HG03469 (cell line): ENCODE measurements around the gene APPBP2.
"Not testable (repeated sequence)": the region's sequence is repeated elsewhere in the genome, so short reads cannot be mapped to it uniquely, and the experiment has no call there.

Source experiments
- ATAC-seq: cut with Tn5 transposase; IDR thresholded peaks from one replicate; pipeline ENCODE4 v1.9.1; 2021; ENCODE audit warnings: mild to moderate bottlenecking, moderate library complexity, moderate number of reproducible peaks; ENCODE audit not compliant: unreplicated experiment

APPBP2 gene

GRCh38 chr17:60442271-60443173, 83.5 kb downstream of the APPBP2 start:
- ATAC-seq: no peak

DNA sequence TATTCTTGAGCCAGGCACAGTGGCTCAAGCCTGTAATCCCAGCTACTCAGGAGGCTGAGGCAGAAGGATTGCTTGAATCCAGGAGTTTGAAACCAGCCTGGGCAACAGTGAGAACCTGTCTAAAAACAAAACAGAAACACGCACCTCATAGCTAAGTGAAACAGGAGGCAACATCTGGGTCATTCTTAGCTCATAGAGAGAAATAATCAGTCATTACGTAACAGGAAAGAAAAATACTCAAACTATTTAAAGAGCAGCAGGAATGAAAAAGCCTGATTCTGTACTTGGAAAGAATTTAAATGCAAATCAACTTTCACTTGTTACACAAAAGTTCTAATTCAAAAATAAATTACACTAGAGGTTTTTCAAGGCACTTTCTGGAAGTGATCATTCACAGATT, 86.5 kb downstream of the APPBP2 start:
- no peak for ATAC-seq

DNA sequence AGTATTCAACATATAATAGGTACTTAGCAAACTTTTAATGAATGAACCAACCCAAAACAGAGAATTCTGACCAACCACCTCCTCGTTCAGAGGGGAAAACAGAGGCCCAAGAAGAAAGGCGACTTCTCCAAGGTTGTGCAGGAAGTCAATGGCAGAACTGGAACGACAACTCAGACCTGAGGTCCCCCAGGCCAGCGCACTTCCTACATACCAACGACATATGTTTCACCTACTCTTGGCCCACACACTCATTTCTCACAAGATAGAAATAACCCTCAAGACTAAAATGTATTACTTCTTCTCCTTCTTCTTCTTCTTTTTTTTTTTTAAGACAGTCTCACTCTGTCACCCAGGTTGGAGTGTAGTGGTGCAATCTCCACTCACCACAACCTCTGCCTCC, 89.4 kb downstream of the APPBP2 start:
- no peak for ATAC-seq

DNA sequence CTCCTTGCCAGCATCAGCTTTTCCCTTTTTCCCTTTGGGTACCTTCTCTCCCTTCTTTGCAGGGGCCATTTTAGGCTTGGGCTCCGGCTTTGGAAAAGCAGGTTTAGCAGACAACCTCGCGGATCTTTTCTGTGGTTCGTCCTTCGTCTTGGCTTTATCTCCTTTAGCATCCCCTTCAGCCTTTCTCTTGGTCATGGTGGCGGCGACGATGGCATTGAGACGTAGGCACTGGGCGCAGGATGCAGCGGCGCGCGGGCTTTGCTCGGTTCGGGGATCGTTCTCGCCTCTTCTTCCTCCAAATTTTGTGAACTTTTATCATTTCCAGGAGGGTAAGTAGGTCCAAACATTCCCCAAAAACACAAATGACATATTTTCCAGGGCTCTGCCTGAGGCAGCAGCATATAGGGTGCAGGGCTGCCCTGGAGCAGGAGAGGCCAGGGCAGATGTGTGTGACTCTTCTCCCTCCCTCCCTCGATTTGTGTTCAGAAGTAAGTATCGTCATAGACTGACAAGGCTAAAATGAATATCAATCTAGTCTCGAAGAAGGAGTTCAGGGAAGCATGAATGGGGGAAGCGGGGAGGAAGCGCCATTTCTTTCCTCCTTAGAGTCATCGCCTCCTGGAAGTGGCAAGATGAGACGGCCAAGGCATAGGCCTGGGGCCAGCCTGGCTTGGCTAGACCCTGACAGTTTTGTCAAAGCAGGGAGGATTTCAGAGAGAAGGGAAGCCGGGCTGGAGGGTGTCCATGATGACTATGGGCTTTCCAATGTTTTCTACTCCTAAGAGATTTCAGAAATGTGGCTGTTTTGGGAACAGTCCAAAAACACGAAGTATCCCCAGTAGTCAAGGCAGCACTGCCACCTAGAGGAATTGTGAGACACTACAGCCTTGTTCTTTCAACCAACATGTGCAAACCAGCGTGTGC, 90.5 kb downstream of the APPBP2 start:
- ATAC-seq: no peak

- not testable (repeated sequence) for ATAC-seq
Observed at GRCh38 chr17:60433021-60433997, 92.7 kb downstream of the APPBP2 start.

- not testable (repeated sequence) for ATAC-seq
Observed at GRCh38 chr17:60430561-60430960, 95.5 kb downstream of the APPBP2 start.

DNA sequence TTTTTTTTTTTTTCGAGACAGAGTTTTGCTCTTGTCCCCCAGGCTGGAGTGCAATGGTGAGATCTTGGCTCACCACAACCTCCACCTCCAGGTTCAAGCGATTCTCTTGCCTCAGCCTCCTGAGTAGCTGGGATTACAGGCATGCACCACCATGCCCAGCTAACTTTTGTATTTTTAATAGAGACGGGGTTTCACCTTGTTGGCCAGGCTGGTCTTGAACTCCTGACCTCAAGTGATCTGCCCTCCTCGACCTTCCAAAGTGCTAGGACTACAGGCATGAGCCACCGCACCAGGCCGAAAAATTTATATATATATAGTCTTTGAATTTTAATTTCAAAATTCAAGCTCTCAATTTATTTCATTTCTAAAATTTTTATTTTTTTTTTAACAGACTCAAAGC, 97.6 kb downstream of the APPBP2 start:
- not testable (repeated sequence) for ATAC-seq

GRCh38 chr17:60426596-60426995, 99.4 kb downstream of the APPBP2 start:
- no peak for ATAC-seq

GRCh38 chr17:60425626-60426025, 100.4 kb downstream of the APPBP2 start:
- no peak for ATAC-seq

- no peak for ATAC-seq
Observed at GRCh38 chr17:60423865-60424264, 102.2 kb downstream of the APPBP2 start.

- no peak for ATAC-seq
Observed at GRCh38 chr17:60422162-60422665, 103.8 kb downstream of the APPBP2 start, which contains the start of gene CHCT1. Gene CHCT1 (plus strand): TSS chr17:60422489. CDS start chr17:60422593, 104 bp downstream.

DNA sequence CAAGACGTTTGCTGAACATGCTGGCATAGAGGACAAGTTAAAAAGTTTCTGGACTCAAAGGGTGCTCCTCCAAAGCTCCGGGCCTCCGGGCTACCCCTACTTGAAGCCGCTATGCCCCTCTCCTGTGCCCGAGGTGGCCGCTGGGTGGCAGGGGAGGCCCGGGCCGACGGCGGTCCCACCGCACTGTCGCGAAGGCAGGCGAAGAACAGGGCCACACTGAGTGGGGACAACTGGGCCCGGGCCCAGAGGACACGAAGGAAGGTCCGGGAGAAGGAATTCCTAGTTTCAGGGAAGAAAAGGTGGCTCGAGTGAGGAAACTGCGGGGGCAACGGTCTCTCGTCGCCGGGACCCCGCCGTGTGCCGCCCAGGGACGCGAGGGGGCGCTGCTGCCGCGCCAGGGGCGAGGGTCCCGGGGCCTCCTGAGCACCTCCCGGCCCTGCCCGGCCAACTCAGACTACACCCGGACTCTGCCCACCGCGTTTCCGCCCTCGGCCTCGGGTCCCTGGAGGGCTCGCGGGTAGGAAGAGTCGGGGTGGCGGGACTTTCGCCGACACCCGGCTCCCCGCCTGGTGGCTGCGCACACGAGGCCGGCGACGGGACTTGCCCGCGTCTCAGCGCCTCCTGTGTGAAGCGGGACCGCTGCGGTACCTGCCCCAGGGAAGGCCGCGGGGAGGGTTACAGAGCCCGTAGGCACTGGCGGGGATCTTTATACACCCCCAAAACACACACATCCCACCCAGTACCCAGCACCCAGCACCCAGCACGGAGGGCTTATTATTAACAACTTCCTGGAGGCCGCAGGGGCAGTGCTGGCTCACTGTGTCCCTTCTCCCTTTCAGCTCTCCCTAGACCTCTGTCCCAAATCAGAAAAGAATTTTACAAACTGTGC, 104.5 kb downstream of the APPBP2 start:
- ATAC-seq: no peak

- ATAC-seq: not testable (repeated sequence)
Observed at GRCh38 chr17:60419875-60420274, 106.2 kb downstream of the APPBP2 start.

DNA sequence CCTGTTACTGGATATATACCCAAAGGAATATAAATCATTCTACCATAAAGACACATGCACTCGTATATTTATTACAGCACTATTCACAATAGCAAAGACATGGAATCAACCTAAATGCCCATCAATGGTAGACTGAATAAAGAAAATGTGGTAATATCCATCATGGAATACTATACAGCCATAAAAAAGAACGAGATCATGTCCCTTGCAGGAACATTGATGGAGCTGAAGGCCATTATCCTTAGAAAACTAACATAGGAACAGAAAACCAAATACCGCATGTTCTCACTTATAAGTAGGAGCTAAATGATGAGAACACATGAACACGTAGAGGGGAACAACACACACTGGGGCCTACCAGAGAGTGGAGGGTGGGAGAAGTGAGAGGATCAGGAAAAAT, 107.0 kb downstream of the APPBP2 start:
- not testable (repeated sequence) for ATAC-seq

- ATAC-seq: no peak
Observed at GRCh38 chr17:60416368-60416925, 109.6 kb downstream of the APPBP2 start.

DNA sequence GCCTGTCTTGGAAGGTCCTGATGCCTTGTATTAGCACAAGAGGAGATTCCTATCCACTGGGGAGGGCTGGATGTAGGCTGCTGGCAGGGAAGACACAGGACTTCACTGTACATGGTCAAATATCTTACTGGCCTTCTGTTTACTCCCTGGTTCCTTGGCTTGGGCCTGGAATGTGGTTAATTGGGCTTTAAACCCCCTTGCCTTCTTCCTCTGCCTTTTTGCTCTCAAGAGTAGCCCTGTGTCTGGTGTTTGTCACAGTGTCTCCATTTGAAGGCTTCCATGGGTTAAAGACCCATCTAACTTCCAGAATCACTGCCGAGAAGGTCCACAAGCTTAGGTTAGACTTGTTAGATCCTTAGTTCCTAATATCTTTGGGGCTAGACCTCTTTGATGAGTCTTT, 110.9 kb downstream of the APPBP2 start:
- ATAC-seq: no peak

DNA sequence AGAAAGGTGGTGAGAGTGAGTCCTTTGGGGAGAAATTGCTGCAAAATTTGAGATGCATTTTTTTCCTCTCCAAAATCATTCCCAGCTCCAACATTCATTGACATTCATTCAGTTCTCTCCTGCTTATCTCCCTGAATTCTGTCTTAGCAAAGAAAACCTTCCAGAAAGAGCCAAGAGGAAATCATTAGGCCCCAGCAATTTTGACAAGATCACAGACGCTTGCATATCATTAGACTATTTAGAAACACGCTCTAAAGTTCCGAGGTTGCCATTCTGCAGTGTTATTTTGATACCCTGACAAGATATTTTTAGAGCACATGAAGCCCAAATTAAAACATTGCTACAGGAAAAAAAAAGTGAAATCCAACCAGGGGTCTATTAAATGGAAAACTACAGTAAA, 113.3 kb downstream of the APPBP2 start:
- no peak for ATAC-seq

GRCh38 chr17:60410001-60410400, 116.0 kb downstream of the APPBP2 start:
- ATAC-seq: no peak

DNA sequence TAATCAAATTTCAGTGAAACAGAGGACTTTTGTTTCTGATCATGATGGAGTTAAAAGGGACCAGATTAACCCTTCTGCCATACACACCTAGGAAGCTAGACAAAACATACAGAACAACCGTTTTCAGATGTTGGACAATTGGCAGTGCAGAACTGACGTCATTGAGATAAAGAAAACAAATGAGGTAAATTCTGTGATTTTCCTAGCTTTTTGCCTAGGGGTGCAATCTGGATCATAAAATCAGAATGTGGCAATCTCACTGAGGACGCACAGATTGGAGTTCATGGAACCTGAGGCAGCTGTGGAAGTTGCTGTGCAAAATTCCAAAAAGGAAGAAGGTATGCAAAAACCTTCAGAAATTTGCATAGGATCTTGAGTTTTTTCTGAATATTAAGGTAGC, 119.2 kb downstream of the APPBP2 start:
- no peak for ATAC-seq
